OCI-LY1 (cell line): ENCODE results near the gene RHOJ.

Source experiments
- EZH2 ChIP-seq: fragments of 200-600 bp; sonication (generic), shearing (Covaris generic); IDR thresholded peaks from 2 replicates; pipeline ENCODE4 v1.8.0; 2017; ENCODE audit warnings: borderline replicate concordance, mixed run types, mild to moderate bottlenecking, antibody characterized with exemption, low read length, moderate library complexity, mixed read lengths
- TF ChIP-seq, protein P1 (sequence below): fragments of 200-600 bp; sonication (generic), shearing (Covaris generic); IDR thresholded peaks from 2 replicates; pipeline ENCODE4 v1.5.1; 2017; ENCODE audit warnings: mild to moderate bottlenecking, antibody characterized with exemption, low read length, moderate library complexity, mixed read lengths

DNA sequence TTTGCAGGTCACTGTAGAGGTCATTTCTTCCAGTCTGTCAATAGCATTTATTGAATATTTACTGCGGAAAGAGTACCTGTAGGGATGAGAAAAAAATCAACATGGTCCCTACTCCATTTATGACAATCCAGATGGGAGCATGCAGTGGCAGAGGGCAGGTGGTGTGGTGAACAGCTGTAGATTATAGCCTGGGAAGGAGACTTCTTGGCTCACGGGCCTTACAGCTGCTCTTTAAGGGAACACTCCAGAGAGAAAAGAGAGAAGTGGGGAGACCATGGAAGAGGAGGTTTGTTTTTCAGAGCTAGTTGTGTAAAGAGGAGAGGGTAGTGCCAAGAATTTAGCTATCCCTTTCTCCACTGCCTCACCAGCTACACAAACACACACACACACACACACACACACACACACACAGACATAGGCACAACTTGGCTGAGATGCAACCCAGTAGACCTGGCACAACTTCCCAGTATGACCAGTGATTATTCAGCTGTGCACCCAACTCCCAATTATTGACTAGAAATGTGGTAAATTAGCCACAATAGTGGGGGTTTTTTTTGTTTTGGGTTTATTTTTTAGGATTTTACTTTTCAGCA is 73.4 kb downstream of the RHOJ start:
- TF ChIP-seq, protein P1, sequence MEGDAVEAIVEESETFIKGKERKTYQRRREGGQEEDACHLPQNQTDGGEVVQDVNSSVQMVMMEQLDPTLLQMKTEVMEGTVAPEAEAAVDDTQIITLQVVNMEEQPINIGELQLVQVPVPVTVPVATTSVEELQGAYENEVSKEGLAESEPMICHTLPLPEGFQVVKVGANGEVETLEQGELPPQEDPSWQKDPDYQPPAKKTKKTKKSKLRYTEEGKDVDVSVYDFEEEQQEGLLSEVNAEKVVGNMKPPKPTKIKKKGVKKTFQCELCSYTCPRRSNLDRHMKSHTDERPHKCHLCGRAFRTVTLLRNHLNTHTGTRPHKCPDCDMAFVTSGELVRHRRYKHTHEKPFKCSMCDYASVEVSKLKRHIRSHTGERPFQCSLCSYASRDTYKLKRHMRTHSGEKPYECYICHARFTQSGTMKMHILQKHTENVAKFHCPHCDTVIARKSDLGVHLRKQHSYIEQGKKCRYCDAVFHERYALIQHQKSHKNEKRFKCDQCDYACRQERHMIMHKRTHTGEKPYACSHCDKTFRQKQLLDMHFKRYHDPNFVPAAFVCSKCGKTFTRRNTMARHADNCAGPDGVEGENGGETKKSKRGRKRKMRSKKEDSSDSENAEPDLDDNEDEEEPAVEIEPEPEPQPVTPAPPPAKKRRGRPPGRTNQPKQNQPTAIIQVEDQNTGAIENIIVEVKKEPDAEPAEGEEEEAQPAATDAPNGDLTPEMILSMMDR: no peak
- TF ChIP-seq EZH2: no peak
